Fibroblast of villous mesenchyme (primary cell): ENCODE data around the gene NHLRC4. TPM values are rescaled to one million over a fixed set of nuclear protein-coding genes. Genes with fewer than 3 reads are reported as not detected.

ENCODE experiments used
- DNase-seq: peaks from one replicate; pipeline ENCODE4 v3.0.0-alpha.2; 2010; ENCODE audit warnings: low read depth
- H3K4me3 ChIP-seq: 2 replicates; pipeline ENCODE4 v1.5.1; 2011; ENCODE audit warnings: low read depth, mild to moderate bottlenecking, low read length
- total RNA-seq: library from RNA; depleted of rRNA; stranded (reverse); fragments of >200 nt; gene quantifications from 2 replicates; pipeline ENCODE4 v1.2.3, GENCODE V29; 2012
- TF ChIP-seq, protein P1 (sequence below): IDR thresholded peaks from 2 replicates; pipeline ENCODE4 v1.5.1; 2012; ENCODE audit warnings: low read depth, mild to moderate bottlenecking, low read length; ENCODE audit not compliant: insufficient read depth

NHLRC4 gene
- total RNA-seq, 1 donor: 1.7 TPM

DNA sequence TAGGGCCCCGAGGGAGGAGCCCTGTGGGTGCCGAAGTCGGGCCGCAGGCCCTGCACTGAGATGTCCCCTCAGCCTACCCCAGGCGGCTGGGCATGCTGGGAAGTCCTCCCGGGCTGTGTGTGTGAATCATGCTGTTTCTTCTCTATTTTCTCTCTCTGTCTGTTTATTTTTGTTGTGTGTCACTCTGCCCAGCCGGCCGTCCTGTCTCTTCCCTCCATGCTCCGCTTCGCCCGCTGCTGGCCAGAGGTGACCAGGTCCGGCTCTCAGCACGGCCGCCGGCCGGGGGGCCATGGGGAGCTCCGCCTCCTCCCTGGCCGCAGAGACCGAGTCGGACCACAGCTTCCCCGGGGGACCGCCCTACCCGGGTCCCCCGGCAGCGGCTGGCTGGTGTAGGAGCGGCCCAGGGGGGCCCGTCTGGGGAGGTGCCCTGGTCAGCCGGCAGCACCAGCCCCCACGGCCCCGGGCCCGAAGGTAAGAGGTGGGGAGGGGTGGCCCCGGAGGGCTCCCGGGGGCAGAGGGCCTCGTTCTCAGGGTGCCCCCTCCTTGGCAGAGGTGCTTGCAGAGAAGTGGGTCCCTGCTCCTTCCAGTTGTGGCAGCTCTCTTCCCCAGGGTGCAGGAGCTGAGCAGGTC lies 26.8 kb upstream of the NHLRC4 start:
- TF ChIP-seq, protein P1, sequence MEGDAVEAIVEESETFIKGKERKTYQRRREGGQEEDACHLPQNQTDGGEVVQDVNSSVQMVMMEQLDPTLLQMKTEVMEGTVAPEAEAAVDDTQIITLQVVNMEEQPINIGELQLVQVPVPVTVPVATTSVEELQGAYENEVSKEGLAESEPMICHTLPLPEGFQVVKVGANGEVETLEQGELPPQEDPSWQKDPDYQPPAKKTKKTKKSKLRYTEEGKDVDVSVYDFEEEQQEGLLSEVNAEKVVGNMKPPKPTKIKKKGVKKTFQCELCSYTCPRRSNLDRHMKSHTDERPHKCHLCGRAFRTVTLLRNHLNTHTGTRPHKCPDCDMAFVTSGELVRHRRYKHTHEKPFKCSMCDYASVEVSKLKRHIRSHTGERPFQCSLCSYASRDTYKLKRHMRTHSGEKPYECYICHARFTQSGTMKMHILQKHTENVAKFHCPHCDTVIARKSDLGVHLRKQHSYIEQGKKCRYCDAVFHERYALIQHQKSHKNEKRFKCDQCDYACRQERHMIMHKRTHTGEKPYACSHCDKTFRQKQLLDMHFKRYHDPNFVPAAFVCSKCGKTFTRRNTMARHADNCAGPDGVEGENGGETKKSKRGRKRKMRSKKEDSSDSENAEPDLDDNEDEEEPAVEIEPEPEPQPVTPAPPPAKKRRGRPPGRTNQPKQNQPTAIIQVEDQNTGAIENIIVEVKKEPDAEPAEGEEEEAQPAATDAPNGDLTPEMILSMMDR: no peak
- DNase-seq: no peak
- no peak overlapping the region for H3K4me3 ChIP-seq

GRCh38 chr16:540645-541340 lies 26.0 kb upstream of the NHLRC4 start:
- H3K4me3 ChIP-seq: no peak overlapping the region
- TF ChIP-seq, protein P1: no peak
- DNase-seq: no peak

DNA sequence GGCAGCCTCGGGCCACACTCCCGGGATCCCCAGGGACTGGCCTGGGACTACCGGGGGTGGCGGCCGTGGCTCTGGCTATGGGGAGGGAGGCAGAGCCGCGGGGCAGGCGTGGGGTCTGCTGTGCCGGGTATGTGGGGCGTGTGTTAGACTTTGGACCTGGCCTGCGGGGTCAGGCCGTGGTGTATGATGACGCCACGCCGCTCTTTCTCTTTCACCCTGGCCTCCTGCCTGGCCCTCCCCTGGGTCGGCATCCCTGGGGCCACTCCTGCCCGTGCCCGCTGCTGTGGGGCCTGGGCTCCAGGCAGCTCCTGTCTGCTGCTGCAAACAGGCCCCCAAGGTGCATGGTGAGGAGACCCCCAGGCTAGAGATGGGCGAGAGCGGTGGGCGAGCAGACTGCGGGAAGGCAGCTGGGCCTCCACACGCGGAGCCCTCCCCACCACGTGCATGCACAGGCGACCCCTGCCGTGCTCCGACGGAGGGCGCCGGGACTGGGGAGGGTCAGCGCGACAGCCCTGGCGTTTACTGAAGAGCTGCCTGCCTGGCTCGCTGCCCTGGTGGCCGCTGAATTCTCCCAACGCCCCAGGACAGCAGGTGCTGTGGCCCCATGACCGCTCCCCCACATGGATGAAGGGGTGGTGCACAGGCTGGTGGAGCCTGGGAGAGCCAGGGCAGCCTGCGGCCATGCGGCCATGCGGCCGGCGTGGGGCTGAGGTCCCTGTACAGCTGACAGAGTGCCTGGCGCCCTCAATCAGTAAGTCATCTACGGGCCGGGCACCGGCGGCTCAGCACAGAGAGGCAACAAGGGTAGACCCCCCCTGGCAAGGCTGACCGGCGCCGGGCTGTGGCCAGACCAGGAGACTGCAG lies 23.3 kb upstream of the NHLRC4 start:
- H3K4me3 ChIP-seq: no peak overlapping the region
- TF ChIP-seq, protein P1: no peak
- no peak for DNase-seq

GRCh38 chr16:544517-544916 lies 22.3 kb upstream of the NHLRC4 start:
- TF ChIP-seq, protein P1: no peak

DNA sequence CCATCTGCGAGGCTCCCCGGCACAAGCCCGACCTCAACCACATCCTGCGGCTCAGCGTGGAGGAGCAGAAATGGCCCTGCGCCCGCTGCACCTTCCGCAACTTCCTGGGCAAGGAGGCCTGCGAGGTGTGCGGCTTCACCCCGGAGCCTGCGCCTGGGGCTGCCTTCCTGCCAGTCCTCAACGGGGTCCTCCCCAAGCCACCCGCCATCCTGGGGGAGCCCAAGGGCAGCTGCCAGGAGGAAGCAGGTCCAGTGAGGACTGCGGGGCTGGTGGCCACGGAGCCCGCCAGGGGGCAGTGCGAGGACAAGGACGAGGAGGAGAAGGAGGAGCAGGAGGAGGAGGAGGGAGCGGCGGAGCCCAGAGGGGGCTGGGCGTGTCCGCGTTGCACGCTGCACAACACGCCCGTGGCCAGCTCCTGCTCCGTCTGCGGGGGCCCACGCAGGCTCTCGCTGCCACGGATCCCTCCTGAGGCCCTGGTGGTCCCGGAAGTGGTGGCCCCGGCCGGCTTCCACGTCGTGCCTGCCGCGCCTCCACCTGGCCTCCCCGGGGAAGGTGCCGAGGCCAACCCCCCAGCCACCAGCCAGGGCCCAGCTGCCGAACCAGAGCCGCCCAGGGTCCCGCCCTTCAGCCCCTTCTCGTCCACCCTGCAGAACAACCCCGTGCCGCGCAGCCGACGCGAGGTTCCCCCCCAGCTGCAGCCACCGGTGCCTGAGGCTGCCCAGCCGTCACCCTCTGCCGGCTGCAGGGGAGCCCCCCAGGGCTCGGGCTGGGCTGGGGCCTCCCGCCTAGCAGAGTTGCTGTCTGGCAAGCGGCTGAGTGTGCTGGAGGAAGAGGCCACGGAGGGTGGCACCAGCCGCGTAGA lies 19.7 kb upstream of the NHLRC4 start:
- TF ChIP-seq, protein P1: peak; percentile 67
- peak; percentile 64 for DNase-seq
- no peak overlapping the region for H3K4me3 ChIP-seq

More at GRCh38 chr16:544517-544916, 22.3 kb upstream of the NHLRC4 start:
- no peak for DNase-seq
- H3K4me3 ChIP-seq: no peak overlapping the region

GRCh38 chr16:548586-548985 lies 18.2 kb upstream of the NHLRC4 start:
- TF ChIP-seq, protein P1: no peak

More at GRCh38 chr16:548586-548985, 18.2 kb upstream of the NHLRC4 start:
- H3K4me3 ChIP-seq: no peak overlapping the region
- no peak for DNase-seq
